HL-60 (cell line): ENCODE results near the gene IL1RAPL1.

Experiments
- DNase-seq, 2 experiments: peaks; one replicate each; pipeline ENCODE4 v3.0.0-alpha.2; 2010 to 2020; ENCODE audit warnings: low read depth in 1 of 2, low spot score in 1 of 2
- H3K27ac ChIP-seq: fragments of 250-450 bp; sonication (Bioruptor Pico); replicated peaks from 2 replicates; pipeline ENCODE4 v1.5.1; 2020; ENCODE audit warnings: mild to moderate bottlenecking, moderate library complexity
- H3K27me3 ChIP-seq: fragments of 250-450 bp; sonication (Bioruptor Pico); 2 replicates; pipeline ENCODE4 v1.5.1; 2021; ENCODE audit warnings: mild to moderate bottlenecking, moderate library complexity; ENCODE audit not compliant: insufficient read depth, poor library complexity, severe bottlenecking
- H3K4me3 ChIP-seq: replicated peaks from 2 replicates; pipeline ENCODE4 v1.5.1; 2011; ENCODE audit warnings: mild to moderate bottlenecking, control low read depth, low read length; ENCODE audit not compliant: insufficient read depth
- GABPA ChIP-seq: IDR thresholded peaks from 2 replicates; pipeline ENCODE4 v1.6.1; 2012; ENCODE audit warnings: low read depth
- POLR2AphosphoS5 ChIP-seq: IDR thresholded peaks from 2 replicates; pipeline ENCODE4 v1.6.1; 2012; ENCODE audit warnings: low read depth
- SPI1 ChIP-seq: IDR thresholded peaks from 2 replicates; pipeline ENCODE4 v1.6.1; 2012; ENCODE audit warnings: low read depth, mild to moderate bottlenecking, borderline replicate concordance
- TF ChIP-seq, protein P1 (sequence below): IDR thresholded peaks from 2 replicates; pipeline ENCODE4 v1.6.1; 2012; ENCODE audit warnings: low read depth; ENCODE audit not compliant: insufficient replicate concordance
- TF ChIP-seq, protein P2 (sequence below): IDR thresholded peaks from one replicate; pipeline ENCODE4 v1.5.1; 2011; ENCODE audit warnings: low read length, control low read depth, inconsistent platforms; ENCODE audit not compliant: insufficient read depth

Gene IL1RAPL1

DNA sequence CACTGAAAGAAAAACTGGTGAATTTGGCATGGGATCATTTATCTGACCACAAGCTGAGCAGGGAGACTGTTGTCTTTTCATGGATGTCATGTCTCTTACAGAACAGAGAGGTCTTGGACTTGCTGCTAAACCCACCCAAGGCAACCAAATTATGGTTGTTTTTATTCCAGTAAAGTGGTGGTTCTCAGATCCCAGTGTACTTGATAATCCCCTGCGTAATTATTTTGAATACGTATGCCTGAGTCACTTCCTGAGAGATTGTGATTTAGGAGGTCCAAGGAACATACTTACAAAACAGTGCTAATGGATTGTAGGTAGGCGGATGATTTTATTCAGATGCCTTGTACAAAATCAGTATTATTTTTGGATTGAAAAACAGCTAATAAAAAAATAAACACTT, 585.6 kb downstream of the IL1RAPL1 start:
- DNase-seq, result no peak
- no peak overlapping the region for H3K4me3 ChIP-seq
- H3K27me3 ChIP-seq, result no peaks in the 10 kb centered on the region
- TF ChIP-seq, protein P1, sequence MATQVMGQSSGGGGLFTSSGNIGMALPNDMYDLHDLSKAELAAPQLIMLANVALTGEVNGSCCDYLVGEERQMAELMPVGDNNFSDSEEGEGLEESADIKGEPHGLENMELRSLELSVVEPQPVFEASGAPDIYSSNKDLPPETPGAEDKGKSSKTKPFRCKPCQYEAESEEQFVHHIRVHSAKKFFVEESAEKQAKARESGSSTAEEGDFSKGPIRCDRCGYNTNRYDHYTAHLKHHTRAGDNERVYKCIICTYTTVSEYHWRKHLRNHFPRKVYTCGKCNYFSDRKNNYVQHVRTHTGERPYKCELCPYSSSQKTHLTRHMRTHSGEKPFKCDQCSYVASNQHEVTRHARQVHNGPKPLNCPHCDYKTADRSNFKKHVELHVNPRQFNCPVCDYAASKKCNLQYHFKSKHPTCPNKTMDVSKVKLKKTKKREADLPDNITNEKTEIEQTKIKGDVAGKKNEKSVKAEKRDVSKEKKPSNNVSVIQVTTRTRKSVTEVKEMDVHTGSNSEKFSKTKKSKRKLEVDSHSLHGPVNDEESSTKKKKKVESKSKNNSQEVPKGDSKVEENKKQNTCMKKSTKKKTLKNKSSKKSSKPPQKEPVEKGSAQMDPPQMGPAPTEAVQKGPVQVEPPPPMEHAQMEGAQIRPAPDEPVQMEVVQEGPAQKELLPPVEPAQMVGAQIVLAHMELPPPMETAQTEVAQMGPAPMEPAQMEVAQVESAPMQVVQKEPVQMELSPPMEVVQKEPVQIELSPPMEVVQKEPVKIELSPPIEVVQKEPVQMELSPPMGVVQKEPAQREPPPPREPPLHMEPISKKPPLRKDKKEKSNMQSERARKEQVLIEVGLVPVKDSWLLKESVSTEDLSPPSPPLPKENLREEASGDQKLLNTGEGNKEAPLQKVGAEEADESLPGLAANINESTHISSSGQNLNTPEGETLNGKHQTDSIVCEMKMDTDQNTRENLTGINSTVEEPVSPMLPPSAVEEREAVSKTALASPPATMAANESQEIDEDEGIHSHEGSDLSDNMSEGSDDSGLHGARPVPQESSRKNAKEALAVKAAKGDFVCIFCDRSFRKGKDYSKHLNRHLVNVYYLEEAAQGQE, result no peak
- TF ChIP-seq GABPA (no peak), SPI1 (no peak), POLR2AphosphoS5 (no peak)
- TF ChIP-seq, protein P2, sequence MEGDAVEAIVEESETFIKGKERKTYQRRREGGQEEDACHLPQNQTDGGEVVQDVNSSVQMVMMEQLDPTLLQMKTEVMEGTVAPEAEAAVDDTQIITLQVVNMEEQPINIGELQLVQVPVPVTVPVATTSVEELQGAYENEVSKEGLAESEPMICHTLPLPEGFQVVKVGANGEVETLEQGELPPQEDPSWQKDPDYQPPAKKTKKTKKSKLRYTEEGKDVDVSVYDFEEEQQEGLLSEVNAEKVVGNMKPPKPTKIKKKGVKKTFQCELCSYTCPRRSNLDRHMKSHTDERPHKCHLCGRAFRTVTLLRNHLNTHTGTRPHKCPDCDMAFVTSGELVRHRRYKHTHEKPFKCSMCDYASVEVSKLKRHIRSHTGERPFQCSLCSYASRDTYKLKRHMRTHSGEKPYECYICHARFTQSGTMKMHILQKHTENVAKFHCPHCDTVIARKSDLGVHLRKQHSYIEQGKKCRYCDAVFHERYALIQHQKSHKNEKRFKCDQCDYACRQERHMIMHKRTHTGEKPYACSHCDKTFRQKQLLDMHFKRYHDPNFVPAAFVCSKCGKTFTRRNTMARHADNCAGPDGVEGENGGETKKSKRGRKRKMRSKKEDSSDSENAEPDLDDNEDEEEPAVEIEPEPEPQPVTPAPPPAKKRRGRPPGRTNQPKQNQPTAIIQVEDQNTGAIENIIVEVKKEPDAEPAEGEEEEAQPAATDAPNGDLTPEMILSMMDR, result no peak
- no peak overlapping the region for H3K27ac ChIP-seq

DNA sequence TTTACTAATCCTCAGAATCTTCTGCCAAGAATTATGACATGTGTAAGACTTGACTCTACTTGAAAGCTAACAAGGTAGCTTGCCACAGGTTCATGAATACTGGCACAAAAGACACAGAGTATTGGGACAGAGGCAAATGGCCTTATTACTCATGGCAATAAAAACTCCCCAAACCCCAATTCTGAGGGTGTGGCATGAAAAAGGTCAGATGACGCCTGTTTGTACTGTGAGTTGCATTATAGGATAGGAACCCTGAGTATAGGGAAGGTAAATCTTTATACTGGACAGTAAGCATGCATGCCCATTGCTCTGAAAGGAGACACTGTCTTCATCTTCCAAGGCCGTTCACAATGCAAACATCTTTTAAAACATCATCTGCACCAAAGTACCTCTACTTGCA, 600.0 kb downstream of the IL1RAPL1 start:
- Histone ChIP-seq H3K27ac (no peak overlapping the region), H3K4me3 (no peak overlapping the region), H3K27me3 (no peaks in the 10 kb centered on the region)
- DNase-seq, result no peak
- no peak for TF ChIP-seq SPI1
- TF ChIP-seq, protein P1, result no peak
- no peak for TF ChIP-seq POLR2AphosphoS5
- TF ChIP-seq GABPA, result no peak
- TF ChIP-seq, protein P2, result no peak

DNA sequence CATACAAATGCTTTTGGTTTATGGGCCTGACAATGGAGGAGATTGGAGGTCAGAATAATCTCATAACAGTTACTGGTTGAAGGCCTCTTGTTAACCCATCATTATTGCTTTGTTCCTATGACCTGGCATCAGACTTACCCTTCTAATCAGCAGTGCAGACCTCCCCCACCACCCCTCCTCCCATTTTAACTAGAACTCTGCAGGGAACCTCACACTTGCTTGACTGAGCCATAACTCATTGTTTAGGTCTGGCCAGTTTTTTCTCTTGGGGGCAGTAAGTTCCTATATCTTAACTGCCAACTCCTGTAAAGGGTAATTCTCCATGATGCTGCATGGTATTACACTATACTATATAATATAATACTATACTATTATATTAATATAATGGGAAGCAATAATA, 609.3 kb downstream of the IL1RAPL1 start:
- DNase-seq, result no peak
- no peaks in the 10 kb centered on the region for H3K27me3 ChIP-seq
- TF ChIP-seq GABPA, result no peak
- no peak for TF ChIP-seq SPI1
- no peak for TF ChIP-seq POLR2AphosphoS5
- TF ChIP-seq, protein P1, result no peak
- TF ChIP-seq, protein P2, result no peak
- H3K27ac ChIP-seq, result no peak overlapping the region
- no peak overlapping the region for H3K4me3 ChIP-seq
